NCI-H69 (cell line): ENCODE data around the gene MMP20.
"Not testable (repeated sequence)": the region's sequence is repeated elsewhere in the genome, so short reads cannot be mapped to it uniquely, and the experiment has no call there.

Experiments used
- DNase-seq: peaks from one replicate; lab custom pipeline; 2025; lab: John Stamatoyannopoulos, UW

Gene MMP20, protein sequence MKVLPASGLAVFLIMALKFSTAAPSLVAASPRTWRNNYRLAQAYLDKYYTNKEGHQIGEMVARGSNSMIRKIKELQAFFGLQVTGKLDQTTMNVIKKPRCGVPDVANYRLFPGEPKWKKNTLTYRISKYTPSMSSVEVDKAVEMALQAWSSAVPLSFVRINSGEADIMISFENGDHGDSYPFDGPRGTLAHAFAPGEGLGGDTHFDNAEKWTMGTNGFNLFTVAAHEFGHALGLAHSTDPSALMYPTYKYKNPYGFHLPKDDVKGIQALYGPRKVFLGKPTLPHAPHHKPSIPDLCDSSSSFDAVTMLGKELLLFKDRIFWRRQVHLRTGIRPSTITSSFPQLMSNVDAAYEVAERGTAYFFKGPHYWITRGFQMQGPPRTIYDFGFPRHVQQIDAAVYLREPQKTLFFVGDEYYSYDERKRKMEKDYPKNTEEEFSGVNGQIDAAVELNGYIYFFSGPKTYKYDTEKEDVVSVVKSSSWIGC

DNA sequence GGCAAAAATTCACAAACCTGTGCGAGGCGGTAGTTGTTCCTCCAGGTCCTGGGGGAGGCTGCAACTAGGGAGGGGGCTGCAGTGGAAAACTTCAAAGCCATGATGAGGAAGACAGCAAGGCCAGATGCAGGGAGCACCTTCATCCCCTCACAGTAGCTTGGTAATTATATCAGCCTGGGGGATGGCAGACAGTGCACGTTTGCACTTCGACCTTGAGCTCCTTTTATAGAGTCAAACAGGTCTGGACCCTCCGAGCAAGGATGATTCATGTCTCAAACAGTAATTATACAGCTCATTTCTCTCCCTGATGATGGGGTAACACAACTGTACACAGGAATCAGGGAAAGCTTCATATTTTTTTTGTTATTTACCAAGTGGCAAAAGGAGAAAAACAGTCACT lies at the start of gene MMP20:
TSS of gene MMP20 (minus strand) at position 156 of the 400 bp plus-strand sequence. CDS start at position 143, 13 bp downstream.
- peak; percentile 43 for DNase-seq

GRCh38 chr11:102669664-102670063 lies 44.5 kb upstream of the MMP20 start:
- DNase-seq, result no peak

DNA sequence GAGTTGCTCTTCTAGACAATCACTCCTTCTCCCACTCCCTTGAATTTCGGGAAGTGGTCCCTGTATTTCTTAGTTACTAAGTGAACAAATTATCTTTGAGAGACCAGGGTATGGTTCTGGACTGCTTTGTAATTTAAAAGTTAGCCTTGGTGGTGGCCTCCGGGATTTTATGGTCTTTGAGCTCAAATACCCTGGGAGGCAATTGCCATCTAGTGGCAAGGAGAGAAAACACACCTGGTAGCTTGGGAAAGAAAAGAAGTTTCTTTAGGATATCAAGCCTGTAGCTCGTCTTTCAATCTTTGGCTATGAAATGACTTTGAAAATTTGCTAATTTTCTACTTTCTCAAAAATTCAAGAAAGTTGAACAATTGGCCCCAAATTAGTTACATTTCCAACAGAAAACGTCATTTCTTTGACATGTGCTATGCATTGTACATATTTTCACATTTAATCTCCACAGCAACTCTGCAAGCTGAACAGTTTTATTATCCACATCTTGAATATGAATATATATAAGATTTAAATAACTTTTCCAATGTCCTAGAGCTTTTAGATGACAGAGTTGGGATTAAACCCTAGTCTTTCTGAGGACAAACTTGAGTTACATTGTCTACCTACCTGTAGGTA lies 41.3 kb upstream of the MMP20 start:
- peak; percentile 61 for DNase-seq

DNA sequence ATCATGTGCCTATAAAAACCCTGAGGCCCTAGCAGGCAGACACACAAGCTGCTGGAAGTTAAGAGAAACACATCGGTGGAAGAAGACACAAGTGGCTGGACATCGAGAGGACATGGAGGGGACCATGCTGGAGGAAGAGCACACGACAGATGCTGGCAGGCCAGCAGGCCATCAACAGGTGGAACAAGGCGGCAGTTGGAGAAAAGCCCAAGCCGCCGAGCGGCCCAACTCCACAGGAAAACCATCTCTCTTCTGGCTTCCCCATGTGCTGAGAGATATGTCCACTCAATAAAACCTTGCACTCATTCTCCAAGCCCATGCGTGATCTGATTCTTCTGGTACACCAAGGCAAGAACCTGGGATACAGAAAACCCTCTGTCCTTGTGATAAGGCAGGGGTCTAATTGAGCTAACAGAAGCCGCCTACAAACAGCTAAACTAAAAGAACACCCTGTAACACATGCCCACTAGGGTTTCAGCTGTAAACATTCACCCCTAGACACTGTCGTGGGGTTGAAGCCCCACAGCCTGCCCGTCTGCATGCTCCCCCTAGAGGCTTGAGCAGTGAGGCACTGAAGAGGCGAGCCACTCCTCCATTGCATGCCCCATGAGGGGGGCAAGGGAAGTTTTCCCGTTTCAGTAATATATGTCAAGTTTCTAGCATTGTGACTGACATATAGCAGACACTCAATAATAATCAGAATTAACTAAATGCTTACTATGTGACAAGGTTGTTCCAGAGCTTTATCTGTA lies 39.0 kb upstream of the MMP20 start:
- peak; percentile 27 for DNase-seq

DNA sequence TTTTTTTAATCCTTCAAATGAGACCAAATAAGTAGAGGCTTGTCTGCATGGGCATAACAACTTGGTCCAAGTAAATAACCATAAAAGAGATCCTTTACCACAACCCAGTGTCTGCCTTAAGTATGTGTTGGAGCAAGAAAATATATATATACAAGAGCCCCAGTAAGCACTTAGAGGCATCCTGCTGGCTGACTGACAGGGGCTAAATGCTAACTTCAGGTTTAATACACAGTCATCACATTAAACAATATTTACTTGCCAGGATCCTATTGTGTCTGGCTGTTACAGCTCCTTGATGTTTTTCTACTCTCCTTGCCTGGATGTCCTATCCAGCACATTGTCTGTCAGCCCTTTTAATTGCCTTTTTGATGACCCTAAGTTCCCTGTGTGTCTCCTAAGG lies 37.5 kb upstream of the MMP20 start:
- no peak for DNase-seq

DNA sequence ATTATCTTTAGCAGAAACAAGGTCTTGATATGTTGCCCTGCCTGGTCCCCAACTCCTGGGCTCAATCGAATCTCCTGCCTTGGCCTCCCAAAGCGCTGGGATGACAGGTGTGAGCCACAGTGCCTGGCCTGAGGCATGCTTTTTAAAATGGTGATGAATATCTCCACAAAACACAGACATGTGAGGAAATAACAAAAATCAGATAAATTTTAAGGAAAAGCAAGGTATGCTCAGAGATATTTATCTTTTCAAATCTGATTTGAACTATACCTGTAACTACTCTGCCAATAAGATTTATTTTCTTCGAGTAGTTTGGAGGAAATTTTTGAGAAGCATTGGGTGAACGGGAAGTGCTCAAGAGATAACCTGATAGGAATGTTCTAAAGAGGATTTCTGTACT lies 35.9 kb upstream of the MMP20 start:
- no peak for DNase-seq

DNA sequence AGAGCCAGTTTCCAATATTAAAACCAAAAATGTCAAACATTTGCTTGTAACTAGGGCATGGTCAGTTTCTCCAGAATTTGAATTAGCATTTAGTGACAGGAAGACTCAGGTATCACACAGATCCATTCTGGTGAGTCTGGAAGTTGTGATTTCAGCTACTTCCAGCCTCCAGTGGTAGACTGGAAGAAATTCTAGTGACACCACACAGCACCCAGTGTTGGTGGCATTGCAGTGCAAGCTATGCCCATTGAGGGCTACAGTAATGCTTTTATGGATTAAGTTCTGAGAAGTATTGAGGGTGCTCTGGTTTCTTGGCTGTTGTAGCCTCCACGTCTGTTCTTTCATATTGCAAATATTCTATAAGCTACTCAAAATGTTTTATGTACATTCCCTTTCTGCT lies 31.4 kb upstream of the MMP20 start:
- DNase-seq, result no peak

DNA sequence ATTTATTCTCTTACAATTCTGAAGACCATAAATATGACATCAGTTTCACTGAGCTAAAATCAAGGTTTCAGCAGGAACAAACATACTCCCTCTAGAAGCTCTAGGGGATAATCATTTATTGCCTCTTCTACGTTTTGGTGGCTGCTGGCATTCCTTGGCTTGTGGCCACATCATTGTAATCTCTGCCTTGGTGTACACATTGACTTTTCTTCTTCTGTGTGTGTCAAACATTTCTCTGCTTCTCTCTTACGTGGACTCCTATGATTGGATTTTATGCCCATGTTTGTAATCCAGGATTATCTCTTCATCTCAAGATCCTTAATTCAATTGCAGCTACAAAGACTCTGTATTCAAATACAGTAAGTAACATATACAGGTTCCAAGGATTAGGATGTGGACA lies 30.4 kb upstream of the MMP20 start:
- no peak for DNase-seq

DNA sequence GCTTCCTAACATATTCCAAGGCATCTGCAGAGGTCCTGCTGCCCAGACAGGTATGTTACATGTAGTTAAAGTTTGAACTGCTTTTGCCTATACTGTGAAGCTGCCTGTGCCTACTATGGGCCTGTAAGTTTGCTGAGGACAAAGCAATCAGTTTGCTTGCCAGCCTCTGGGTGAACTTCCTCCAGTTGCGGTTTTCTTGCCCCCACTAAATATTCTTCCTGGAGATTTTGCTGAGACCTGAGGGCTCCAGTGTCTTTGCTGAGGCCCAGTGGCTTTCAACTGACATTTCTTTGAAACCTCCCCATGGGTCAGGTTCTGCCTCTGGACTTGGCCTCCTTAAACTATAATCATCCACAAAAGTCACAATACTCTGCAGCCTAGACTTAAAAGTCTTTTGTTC lies 29.6 kb upstream of the MMP20 start:
- no peak for DNase-seq

DNA sequence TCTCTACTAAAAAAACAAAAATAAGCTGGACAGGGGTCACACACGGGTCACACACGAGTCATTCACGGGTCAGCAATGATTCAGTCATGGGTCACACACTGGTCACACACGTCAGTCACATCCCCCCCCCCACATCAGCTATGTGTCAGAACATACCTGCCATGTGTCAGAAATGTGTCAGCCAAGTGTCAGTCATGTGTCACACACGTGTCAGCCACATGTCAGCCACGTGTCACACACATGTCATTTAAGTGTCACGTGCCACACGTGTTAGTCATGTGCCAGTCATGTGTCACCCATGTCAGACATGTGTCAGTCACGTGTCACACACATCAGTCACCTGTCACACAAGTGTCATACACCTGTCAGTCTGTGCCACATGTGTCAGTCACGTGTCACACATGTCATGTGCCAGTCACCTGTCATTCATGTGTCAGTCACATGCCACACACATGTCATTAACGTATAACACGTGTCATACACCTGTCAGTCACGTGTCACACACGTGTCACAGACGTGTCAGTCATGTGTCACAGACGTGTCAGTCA lies 28.7 kb upstream of the MMP20 start:
- DNase-seq, result no peak

DNA sequence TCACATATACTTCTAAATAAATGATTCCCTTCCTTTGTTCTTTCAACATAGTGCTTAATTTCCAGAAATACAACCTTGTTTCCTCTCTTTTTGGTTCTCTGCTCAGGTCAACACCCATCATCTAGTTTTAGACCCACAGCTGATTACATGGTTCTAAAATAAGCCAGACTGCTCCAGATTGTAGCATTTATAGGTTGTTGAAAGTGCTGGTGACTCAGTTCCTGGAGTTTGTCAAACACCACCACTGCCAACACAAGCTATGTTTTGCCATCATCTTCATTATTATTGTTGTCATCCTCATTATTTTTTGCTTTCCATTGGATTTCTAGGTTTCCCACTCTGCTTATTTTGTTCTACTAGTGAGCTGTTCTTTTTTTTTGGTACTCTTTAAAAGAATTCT lies 22.3 kb upstream of the MMP20 start:
- DNase-seq, result no peak

GRCh38 chr11:102643941-102644340 lies 18.8 kb upstream of the MMP20 start:
- no peak for DNase-seq

GRCh38 chr11:102640946-102641345 lies 15.8 kb upstream of the MMP20 start:
- DNase-seq, result no peak

DNA sequence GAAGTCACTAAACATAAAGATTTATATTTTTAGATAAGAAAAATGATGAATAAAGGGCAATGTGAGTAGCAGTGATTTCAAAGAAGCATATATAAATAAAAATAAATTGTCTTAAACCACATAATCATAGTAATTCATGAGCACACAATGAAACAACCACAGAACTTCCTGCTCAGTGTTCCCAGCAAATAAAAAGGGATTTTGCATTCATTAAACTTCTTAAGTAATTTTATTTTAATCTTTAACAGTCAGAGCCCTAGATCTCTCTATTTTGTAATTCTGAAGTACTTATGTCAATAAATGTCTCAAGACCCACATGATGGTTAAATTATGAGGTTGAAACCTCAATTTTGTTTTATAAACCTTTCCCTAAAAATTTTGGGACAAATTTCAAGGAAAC lies 14.5 kb upstream of the MMP20 start:
- no peak for DNase-seq

- DNase-seq, result no peak
Measured at GRCh38 chr11:102637731-102638130, 12.6 kb upstream of the MMP20 start.

DNA sequence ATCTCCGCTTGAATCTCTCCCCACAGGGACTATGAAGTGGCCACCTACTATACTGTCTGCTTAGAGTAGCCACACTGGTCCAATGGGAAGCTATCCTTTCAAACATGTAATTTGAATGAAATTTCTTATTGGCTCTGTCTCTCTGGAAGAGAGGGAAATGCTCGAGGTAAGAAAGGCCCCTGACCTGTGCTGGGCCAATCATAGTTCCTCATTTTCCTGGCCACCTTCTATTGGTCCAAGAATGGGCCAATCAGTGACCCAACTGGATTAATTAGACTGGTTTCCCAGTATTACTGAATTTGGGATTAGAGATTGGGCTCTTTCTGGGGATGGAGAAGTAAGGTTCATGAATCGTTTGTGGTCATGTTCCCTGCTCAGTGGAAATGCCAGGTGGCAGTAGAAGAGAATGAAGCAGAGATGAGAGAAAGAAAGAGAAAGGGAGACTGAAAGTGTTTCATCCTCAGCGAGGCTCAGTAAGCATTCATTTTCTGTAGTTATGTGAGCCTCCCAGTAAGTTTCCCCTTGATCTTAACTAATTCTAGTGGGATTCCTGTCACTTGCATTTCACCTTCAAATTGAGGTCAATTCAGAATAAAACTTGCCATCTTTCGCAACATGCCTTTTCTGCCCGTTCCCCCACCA lies 8.4 kb upstream of the MMP20 start:
- no peak for DNase-seq

DNA sequence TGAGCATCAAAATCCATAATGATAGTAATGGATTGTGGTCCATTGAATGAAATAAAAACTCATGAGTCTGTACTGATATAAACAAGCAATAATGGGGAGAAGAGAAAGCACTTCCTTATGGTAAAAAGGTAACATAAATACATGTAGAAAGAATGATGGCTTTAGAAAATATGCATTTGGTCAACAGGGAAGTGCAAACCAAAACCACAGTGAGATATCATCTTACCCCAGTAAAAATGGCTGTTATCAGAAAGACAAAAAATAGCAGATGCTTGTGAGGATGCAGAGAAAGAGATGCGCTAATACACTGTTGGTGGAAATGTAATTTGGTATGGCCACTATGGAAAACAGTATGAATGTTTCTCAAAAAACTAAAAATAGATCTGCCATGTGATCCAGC lies 6.9 kb upstream of the MMP20 start:
- no peak for DNase-seq

DNA sequence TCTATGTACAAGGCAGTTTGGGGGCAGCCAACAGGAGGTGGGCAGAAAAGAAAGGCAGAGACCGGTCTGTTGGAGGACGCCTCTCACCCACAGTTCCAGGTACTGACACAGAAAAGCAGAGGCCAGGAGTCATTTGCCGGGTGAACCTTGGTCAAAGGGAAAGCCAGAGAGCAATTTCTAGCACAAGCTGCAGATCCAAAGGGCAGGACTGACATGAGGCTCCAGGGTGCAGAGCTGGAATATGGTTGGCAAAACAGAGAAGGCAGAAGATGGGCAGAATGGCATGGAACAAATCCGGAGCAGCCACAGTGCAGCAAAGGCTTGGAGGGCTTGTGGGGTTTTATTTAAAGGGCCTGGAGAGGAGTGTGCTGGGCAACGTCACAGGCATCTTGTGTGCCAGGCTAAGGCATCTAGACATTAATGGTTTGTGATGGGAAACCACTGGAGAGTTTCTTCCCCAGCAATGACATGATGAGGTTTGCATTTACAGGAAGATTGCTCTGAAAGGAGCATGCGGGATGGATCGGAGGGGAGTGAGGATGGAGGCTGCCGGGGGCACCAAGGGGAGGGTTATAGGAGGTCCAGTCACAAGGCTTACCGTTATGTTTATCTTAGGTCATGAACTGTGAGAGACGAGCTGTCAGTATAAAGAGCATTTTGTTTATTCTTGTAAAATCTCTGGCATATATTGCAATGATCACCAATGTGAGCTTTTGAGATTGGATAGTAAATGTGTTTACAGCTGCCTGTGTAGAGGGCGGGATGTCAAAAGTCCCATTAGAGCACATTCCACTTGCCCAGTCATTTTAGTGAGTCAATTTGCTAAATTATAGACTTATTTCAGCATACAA lies 5.7 kb upstream of the MMP20 start:
- no peak for DNase-seq

GRCh38 chr11:102629908-102630307 lies 4.8 kb upstream of the MMP20 start:
- not testable (repeated sequence) for DNase-seq

- no peak for DNase-seq
Measured at GRCh38 chr11:102626676-102627075, 1.5 kb upstream of the MMP20 start.

- DNase-seq, result no peak
Measured at GRCh38 chr11:102623998-102624397, 1.1 kb downstream of the MMP20 start.
